ENCODE measurements around the gene XRRA1. TPM values are rescaled to one million over a fixed set of nuclear protein-coding genes. Genes with fewer than 3 reads are reported as not detected.
"Not testable (repeated sequence)": the region's sequence is repeated elsewhere in the genome, so short reads cannot be mapped to it uniquely, and the experiment has no call there.

XRRA1 gene
- total RNA-seq, 1 experiment from 2014 or later, result 23.5 TPM

GRCh38 chr11:74902342-74902741 lies 46.5 kb downstream of the XRRA1 start:
- Histone ChIP-seq H3K4me1 (ENCODE audit: insufficient read depth, low read length) (no peaks in the 10 kb centered on the region), H3K4me3 (ENCODE audit: low read length) (no peak overlapping the region), H3K27me3 (ENCODE audit: low read length) (no peaks in the 10 kb centered on the region), H3K27ac (ENCODE audit: low read length) (no peak overlapping the region), H3K4me2 (ENCODE audit: low read length) (no peak overlapping the region), H3K9ac (ENCODE audit: low read length) (no peak overlapping the region), H3F3A (ENCODE audit: low read length, unreplicated experiment) (no peaks in the 10 kb centered on the region), H3K9me3 (ENCODE audit: low read length) (peaks cover 11% of the 10 kb centered on the region), H3K36me3 (ENCODE audit: low read depth, low read length) (peaks cover 20% of the 10 kb centered on the region), H4K20me1 (ENCODE audit: low read length) (no peaks in the 10 kb centered on the region), H3K9me2 (replicated peaks; ENCODE audit: low read length) (no peaks in the 10 kb centered on the region), H2AFZ (ENCODE audit: low read length) (no peak overlapping the region), H3K79me2 (ENCODE audit: low read length) (no peaks in the 10 kb centered on the region)
- DNase-seq, result no peak
- no peak for TF ChIP-seq EZH2phosphoT487 (IDR thresholded peaks at IDR 0.05; ENCODE audit: borderline replicate concordance, low read length)
- no peak for TF ChIP-seq EZH2 (IDR thresholded peaks at IDR 0.05; ENCODE audit: low read length, unreplicated experiment)
- no peak for TF ChIP-seq CTCF (conservative IDR thresholded peaks at IDR 0.05; ENCODE audit: low read depth, low read length)
- ATAC-seq, result no peak
- ChIA-PET CTCF (no interaction called here), POLR2A (ENCODE audit: unreplicated experiment) (no interaction called here)
- no TSS peak for BruUV-seq (replicated peaks)
- intact Hi-C loops (cut with micrococcal nuclease), result no loop called here

GRCh38 chr11:74896311-74896710 lies 52.6 kb downstream of the XRRA1 start:
- H2AFZ ChIP-seq (ENCODE audit: low read length), result no peak overlapping the region
- H3K9me2 ChIP-seq (replicated peaks; ENCODE audit: low read length), result no peaks in the 10 kb centered on the region
- no peak for ATAC-seq
- no peaks in the 10 kb centered on the region for H4K20me1 ChIP-seq (ENCODE audit: low read length)
- H3K4me3 ChIP-seq (ENCODE audit: low read length), result no peak overlapping the region
- peaks cover 9% of the 10 kb centered on the region for H3K9me3 ChIP-seq (ENCODE audit: low read length)
- H3K36me3 ChIP-seq (ENCODE audit: low read depth, low read length), result peaks cover 13% of the 10 kb centered on the region
- H3K4me2 ChIP-seq (ENCODE audit: low read length), result no peak overlapping the region
- no peak overlapping the region for H3K27ac ChIP-seq (ENCODE audit: low read length)
- BruUV-seq (replicated peaks), result no TSS peak
- H3F3A ChIP-seq (ENCODE audit: low read length, unreplicated experiment), result no peaks in the 10 kb centered on the region
- CTCF ChIA-PET, result no interaction called here
- TF ChIP-seq CTCF (conservative IDR thresholded peaks at IDR 0.05; ENCODE audit: low read depth, low read length) (no peak), EZH2 (IDR thresholded peaks at IDR 0.05; ENCODE audit: low read length, unreplicated experiment) (no peak), EZH2phosphoT487 (IDR thresholded peaks at IDR 0.05; ENCODE audit: borderline replicate concordance, low read length) (no peak)
- H3K4me1 ChIP-seq (ENCODE audit: insufficient read depth, low read length), result no peaks in the 10 kb centered on the region
- no peaks in the 10 kb centered on the region for H3K79me2 ChIP-seq (ENCODE audit: low read length)
- intact Hi-C loops (cut with micrococcal nuclease), result no loop called here
- POLR2A ChIA-PET (ENCODE audit: unreplicated experiment), result no interaction called here
- no peak for DNase-seq
- no peaks in the 10 kb centered on the region for H3K27me3 ChIP-seq (ENCODE audit: low read length)
- H3K9ac ChIP-seq (ENCODE audit: low read length), result no peak overlapping the region

- H3K27me3 ChIP-seq (ENCODE audit: low read length), result no peaks in the 10 kb centered on the region
- intact Hi-C loops (cut with micrococcal nuclease), result no loop called here
- no peaks in the 10 kb centered on the region for H3K79me2 ChIP-seq (ENCODE audit: low read length)
- no peak overlapping the region for H2AFZ ChIP-seq (ENCODE audit: low read length)
- no peak overlapping the region for H3K4me3 ChIP-seq (ENCODE audit: low read length)
- peaks cover 1% of the 10 kb centered on the region for H3K9me3 ChIP-seq (ENCODE audit: low read length)
- DNase-seq, result no peak
- no peaks in the 10 kb centered on the region for H3K4me1 ChIP-seq (ENCODE audit: insufficient read depth, low read length)
- peaks cover 6% of the 10 kb centered on the region for H3K36me3 ChIP-seq (ENCODE audit: low read depth, low read length)
- H3K27ac ChIP-seq (ENCODE audit: low read length), result no peak overlapping the region
- ATAC-seq, result no peak
- H4K20me1 ChIP-seq (ENCODE audit: low read length), result no peaks in the 10 kb centered on the region
- no peaks in the 10 kb centered on the region for H3F3A ChIP-seq (ENCODE audit: low read length, unreplicated experiment)
- TF ChIP-seq EZH2 (IDR thresholded peaks at IDR 0.05; ENCODE audit: low read length, unreplicated experiment) (no peak), EZH2phosphoT487 (IDR thresholded peaks at IDR 0.05; ENCODE audit: borderline replicate concordance, low read length) (no peak), CTCF (conservative IDR thresholded peaks at IDR 0.05; ENCODE audit: low read depth, low read length) (no peak)
- BruUV-seq (replicated peaks), result no TSS peak
- POLR2A ChIA-PET (ENCODE audit: unreplicated experiment), result no interaction called here
- H3K4me2 ChIP-seq (ENCODE audit: low read length), result no peak overlapping the region
- CTCF ChIA-PET, result no interaction called here
- no peaks in the 10 kb centered on the region for H3K9me2 ChIP-seq (replicated peaks; ENCODE audit: low read length)
- no peak overlapping the region for H3K9ac ChIP-seq (ENCODE audit: low read length)
Observed at GRCh38 chr11:74895340-74896116, 53.4 kb downstream of the XRRA1 start.

GRCh38 chr11:74893015-74893414 lies 55.9 kb downstream of the XRRA1 start:
- H3K4me1 ChIP-seq (ENCODE audit: insufficient read depth, low read length); H2AFZ ChIP-seq (ENCODE audit: low read length); H3K9me2 ChIP-seq (replicated peaks; ENCODE audit: low read length); H3K36me3 ChIP-seq (ENCODE audit: low read depth, low read length); CTCF ChIA-PET; H3K27me3 ChIP-seq (ENCODE audit: low read length); H3K79me2 ChIP-seq (ENCODE audit: low read length); H3K27ac ChIP-seq (ENCODE audit: low read length); H4K20me1 ChIP-seq (ENCODE audit: low read length); H3K9ac ChIP-seq (ENCODE audit: low read length); intact Hi-C loops (cut with micrococcal nuclease); POLR2A ChIA-PET (ENCODE audit: unreplicated experiment); BruUV-seq (replicated peaks); H3F3A ChIP-seq (ENCODE audit: low read length, unreplicated experiment); ATAC-seq; DNase-seq; H3K4me2 ChIP-seq (ENCODE audit: low read length); H3K9me3 ChIP-seq (ENCODE audit: low read length); H3K4me3 ChIP-seq (ENCODE audit: low read length): not testable (repeated sequence)

All from PC-3 (cell line).